ENCODE measurements around the gene SLAMF7. TPM values are rescaled to one million over a fixed set of nuclear protein-coding genes. Genes with fewer than 3 reads are reported as not detected.
"Not testable (repeated sequence)": the region's sequence is repeated elsewhere in the genome, so short reads cannot be mapped to it uniquely, and the experiment has no call there.

SLAMF7 gene
- total RNA-seq, 2 experiments from 2014 or later, result 12.8 to 13.4 TPM

DNA sequence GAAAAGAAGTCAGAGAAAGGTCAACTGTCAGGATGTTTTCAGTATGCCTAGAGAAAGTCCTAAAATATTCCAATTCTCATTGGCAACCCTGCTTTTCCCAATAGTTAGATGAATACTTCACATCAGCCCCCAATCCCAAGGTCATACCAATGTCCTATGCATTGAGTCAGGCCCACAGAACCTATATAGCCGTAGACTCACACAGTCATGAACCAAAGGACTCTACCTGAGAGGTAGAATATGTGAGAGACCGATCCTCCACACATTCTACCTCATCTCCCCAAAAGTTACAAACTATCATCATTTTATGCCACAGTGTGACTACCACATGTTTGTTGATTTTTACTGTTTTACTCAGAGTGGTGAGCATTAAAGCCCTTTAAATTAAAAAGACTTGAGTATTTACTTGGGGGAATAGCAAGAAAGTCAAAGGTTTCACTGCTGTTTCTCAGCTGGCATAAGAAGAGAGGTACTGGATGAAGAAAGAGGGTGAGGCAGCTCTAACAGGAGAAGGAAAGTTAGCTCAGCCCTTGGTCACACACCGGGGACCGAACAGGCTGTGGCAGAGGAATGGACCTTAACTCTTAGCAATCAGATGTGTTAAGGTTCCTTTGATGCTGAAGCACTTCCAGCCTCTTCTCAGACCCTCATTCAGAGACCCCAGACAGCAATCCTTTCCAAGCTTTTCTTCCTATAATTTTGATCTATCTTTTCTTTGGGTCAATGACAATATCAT, 28.4 kb upstream of the SLAMF7 start:
- no peaks in the 10 kb centered on the region for H3K9me3 Mint-ChIP-seq
- peaks cover 4% of the 10 kb centered on the region for H3K36me3 Mint-ChIP-seq (ENCODE audit: low read depth)
- no peaks in the 10 kb centered on the region for H3K27me3 Mint-ChIP-seq
- no peak overlapping the region for H3K4me3 Mint-ChIP-seq
- no peak for DNase-seq
- ChIA-PET POLR2A (no interaction called here), CTCF (interaction anchor here (1.0 to 2.0 kb wide), 4 partner anchors 12 to 67 kb away, joined by 3 to 5 read pairs (median 4); no protein-coding TSS in a partner anchor)
- H3K4me1 Mint-ChIP-seq, result peaks cover 37% of the 10 kb centered on the region
- no peak overlapping the region for H3K27ac Mint-ChIP-seq

DNA sequence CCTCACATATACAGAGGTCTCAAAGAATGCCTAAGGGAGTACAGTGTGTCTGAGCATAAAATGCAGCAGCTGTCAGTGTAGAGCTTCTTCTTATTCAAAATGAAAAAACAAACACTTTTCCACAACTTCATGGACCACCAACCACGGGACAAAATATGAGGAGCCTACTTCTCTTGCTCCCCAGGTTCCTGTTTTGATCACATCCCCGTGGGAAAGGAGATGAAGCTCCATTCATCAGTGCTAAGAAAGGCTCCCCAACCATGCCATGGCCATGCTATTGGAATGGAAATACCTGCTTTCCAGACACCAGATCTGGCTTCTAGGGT, 27.8 kb upstream of the SLAMF7 start:
- Mint-ChIP-seq H3K9me3 (no peaks in the 10 kb centered on the region), H3K27me3 (no peaks in the 10 kb centered on the region), H3K36me3 (ENCODE audit: low read depth) (no peaks in the 10 kb centered on the region), H3K4me1 (peaks cover 36% of the 10 kb centered on the region), H3K27ac (no peak overlapping the region), H3K4me3 (no peak overlapping the region)
- CTCF ChIA-PET, result interaction anchor here (0.9 to 2.7 kb wide), 7 partner anchors 12 to 283 kb away, joined by 3 to 12 read pairs (median 5); no protein-coding TSS in a partner anchor
- DNase-seq, result no peak
- POLR2A ChIA-PET, result no interaction called here

DNA sequence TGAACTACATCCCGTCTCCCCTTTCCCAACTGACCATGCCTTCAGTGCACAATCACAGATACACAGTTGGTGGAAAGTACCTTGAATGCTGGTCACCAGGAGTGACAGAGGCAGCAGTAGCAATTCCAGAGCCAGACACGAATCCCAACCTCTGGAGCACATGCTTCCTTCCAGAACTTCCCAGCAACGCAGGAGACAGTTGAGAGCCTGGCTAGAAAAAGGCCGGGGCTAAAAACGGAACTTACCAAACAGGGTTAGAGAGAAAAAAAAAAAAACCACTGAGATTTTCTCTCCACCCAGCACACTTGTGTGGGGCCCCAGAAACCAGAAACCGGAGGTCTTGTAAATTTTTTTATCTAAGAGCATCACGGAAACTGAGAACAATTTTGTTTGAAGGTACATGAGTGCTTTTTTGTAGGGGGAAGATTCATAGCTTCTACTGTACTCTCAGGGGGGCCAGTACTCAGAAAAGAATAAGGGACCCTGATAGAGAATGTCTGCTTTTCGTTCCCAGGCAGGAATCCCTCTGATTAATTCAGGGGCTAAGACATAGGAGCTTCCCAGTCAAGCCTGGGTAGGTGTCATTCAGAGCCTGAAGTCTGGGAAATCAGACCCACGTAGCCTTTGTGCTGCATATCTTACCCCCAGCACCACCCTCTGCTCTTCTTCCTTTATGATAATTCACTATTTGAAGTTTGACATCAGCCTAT, 27.3 kb upstream of the SLAMF7 start, which contains the start of gene CD48:
TSS of gene CD48 (minus strand) at position 221 of the 710 bp plus-strand sequence. CDS start at position 162, 59 bp downstream.
- CTCF ChIA-PET, result interaction anchor here (0.6 to 2.7 kb wide), 11 partner anchors 11 to 283 kb away, joined by 3 to 12 read pairs (median 4); no protein-coding TSS in a partner anchor
- H3K27ac Mint-ChIP-seq, result no peak within 1 kb of the TSS

DNA sequence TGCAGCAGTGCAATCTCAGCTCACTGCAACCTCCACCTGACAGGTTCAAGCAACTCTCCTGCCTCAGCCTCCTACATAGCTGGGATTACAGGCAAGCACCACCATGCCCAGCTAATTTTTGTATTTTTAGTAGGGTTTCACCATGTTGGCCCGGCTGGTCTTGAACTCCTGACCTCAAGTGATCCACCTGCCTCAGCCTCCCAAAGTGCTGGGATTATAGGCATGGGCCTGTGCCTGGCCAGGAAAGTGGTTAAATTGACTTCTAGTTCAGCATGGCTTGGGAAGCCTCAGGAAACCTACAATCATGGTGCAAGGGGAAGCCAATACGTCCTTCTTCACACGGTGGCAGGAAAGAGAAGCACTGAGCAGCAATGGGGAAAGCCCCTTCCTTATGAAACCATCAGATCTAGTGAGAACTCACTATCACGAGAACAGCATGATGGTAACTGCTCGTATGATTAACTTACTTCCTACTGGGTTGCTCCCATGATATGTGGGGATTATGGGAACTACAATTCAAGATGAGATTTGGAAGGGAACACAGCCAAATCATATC, 26.4 kb upstream of the SLAMF7 start:
- ChIA-PET CTCF (interaction anchor here (0.7 to 2.7 kb wide), 13 partner anchors 8 to 174 kb away, joined by 3 to 12 read pairs (median 3); no protein-coding TSS in a partner anchor), POLR2A (interaction anchor here (0.6 kb wide), 1 partner anchor 367 kb away, joined by 3 read pairs; no protein-coding TSS in a partner anchor)
- H3K27ac Mint-ChIP-seq; H3K27me3 Mint-ChIP-seq; H3K36me3 Mint-ChIP-seq (ENCODE audit: low read depth); H3K4me3 Mint-ChIP-seq; H3K9me3 Mint-ChIP-seq: not testable (repeated sequence)
- peaks cover 44% of the 10 kb centered on the region for H3K4me1 Mint-ChIP-seq
- DNase-seq, result peak; percentile 62

More for the DNA sequence above, 27.3 kb upstream of the SLAMF7 start, which contains the start of gene CD48:
- Mint-ChIP-seq H3K4me3 (no peak within 1 kb of the TSS), H3K9me3 (no peaks in the 10 kb centered on the region), H3K27me3 (no peaks in the 10 kb centered on the region), H3K4me1 (peaks cover 37% of the 10 kb centered on the region), H3K36me3 (ENCODE audit: low read depth) (no peaks in the 10 kb centered on the region)
- POLR2A ChIA-PET, result interaction anchor here (0.6 kb wide), 1 partner anchor 368 kb away, joined by 3 read pairs; no protein-coding TSS in a partner anchor
- peak; percentile 71 for DNase-seq

DNA sequence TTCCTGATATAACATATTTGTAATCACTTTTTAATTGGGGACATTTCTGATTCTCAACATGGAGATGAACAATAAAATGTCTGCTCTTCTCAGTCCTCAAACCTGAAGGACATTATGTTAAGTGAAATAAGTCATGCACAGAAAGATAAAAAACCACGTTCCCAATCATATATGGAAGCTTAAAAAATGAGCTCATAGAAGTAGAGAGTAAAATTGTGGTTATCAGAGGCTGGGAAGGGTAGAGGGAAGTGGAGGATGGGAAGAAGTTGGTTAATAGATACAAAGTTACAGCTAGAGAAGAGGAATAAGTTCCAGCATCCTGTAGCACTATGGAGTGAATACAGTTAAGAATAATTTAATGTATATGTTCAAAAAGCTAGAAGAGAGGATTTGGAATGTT, 25.9 kb upstream of the SLAMF7 start:
- Mint-ChIP-seq H3K27ac (no peak overlapping the region), H3K4me3 (no peak overlapping the region), H3K9me3 (no peaks in the 10 kb centered on the region), H3K4me1 (peaks cover 47% of the 10 kb centered on the region), H3K27me3 (no peaks in the 10 kb centered on the region), H3K36me3 (ENCODE audit: low read depth) (peaks cover 2% of the 10 kb centered on the region)
- no peak for DNase-seq
- ChIA-PET CTCF (interaction anchor here (0.7 to 2.7 kb wide), 11 partner anchors 8 to 90 kb away, joined by 3 to 12 read pairs (median 3); no protein-coding TSS in a partner anchor), POLR2A (no interaction called here)

DNA sequence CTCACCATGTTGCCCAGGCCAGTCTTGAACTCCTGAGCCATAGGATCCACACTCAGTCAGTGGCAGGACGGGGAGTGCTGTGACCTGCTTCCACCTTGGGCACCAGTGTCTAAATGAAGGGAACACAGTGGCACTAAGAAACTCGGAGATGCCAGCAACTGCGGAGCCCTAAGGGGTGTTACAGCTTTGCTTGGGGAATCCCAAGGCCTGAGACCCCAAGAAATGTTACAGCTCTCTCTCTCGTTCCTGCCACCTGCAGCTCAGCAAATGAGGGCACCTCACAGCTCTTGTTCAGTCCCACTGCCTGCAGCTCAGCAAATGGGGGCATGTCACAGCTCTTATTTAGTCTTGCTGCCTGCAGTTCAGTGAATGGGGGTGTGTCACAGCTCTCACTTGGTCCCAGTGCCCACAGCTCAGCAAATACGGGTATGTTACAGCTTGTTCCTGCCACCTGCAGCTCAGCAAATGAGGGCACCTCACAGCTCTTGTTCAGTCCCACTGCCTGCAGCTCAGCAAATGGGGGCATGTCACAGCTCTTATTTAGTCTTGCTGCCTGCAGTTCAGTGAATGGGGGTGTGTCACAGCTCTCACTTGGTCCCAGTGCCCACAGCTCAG, 24.9 kb upstream of the SLAMF7 start:
- POLR2A ChIA-PET; H3K9me3 Mint-ChIP-seq; H3K36me3 Mint-ChIP-seq (ENCODE audit: low read depth); H3K27ac Mint-ChIP-seq; H3K4me3 Mint-ChIP-seq; H3K27me3 Mint-ChIP-seq; DNase-seq: not testable (repeated sequence)
- H3K4me1 Mint-ChIP-seq, result peaks cover 51% of the 10 kb centered on the region
- CTCF ChIA-PET, result interaction anchor here (0.8 to 2.9 kb wide), 6 partner anchors 7 to 54 kb away, joined by 3 to 12 read pairs (median 6); no protein-coding TSS in a partner anchor

DNA sequence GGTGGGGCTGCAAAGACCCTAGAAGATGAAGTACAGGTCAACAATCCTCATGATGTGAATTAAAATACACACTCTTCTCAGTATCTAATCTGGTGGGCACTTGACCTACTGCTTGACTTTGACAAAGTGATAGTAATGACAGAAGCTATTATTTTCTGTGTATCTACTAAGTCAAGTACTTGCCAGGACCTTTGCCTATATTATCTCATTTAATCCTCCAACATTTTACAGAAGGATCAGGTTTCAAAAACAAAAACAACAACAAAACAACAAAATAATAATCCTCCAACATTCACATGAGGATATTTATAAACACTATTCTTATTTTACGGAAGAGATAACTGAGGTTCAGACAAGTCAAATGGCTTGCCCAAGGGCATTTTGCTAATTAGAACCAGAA, 23.0 kb upstream of the SLAMF7 start:
- H3K9me3 Mint-ChIP-seq, result no peaks in the 10 kb centered on the region
- CTCF ChIA-PET, result interaction anchor here (0.6 to 2.9 kb wide), 10 partner anchors 9 to 890 kb away, joined by 3 to 12 read pairs (median 4); no protein-coding TSS in a partner anchor
- no peaks in the 10 kb centered on the region for H3K27me3 Mint-ChIP-seq
- H3K4me3 Mint-ChIP-seq, result no peak overlapping the region
- DNase-seq, result no peak
- POLR2A ChIA-PET, result interaction anchor here (0.5 to 0.6 kb wide), 2 partner anchors 33 to 77 kb away, joined by 5 to 7 read pairs; no protein-coding TSS in a partner anchor
- H3K36me3 Mint-ChIP-seq (ENCODE audit: low read depth), result peaks cover 5% of the 10 kb centered on the region
- H3K4me1 Mint-ChIP-seq, result peaks cover 62% of the 10 kb centered on the region
- no peak overlapping the region for H3K27ac Mint-ChIP-seq

DNA sequence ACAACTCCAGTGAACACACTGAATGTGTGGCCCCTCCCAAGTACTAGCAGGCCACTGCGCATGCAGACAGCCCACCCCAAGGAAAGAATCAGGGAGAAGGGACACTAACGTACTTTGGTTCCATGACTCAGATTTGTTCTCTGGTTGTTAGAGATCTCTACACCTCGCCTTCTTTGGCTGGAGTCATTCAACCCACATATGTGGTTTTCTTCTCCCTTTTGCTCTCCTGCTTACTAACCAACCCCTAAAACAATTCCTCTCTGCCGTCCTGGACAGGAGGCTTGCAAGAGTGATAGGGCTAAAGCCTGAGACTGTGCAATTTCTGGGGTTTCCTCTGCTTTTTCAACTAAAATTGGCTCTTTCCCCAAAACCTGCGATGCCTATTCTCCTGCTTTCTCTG, 21.7 kb upstream of the SLAMF7 start:
- H3K27me3 Mint-ChIP-seq, result no peaks in the 10 kb centered on the region
- H3K27ac Mint-ChIP-seq, result no peak overlapping the region
- H3K4me1 Mint-ChIP-seq, result peaks cover 60% of the 10 kb centered on the region
- no peak for DNase-seq
- POLR2A ChIA-PET, result no interaction called here
- no peak overlapping the region for H3K4me3 Mint-ChIP-seq
- H3K9me3 Mint-ChIP-seq, result no peaks in the 10 kb centered on the region
- CTCF ChIA-PET, result interaction anchor here (1.5 kb wide), 1 partner anchor 9 kb away, joined by 4 read pairs; no protein-coding TSS in a partner anchor
- peaks cover 5% of the 10 kb centered on the region for H3K36me3 Mint-ChIP-seq (ENCODE audit: low read depth)

DNA sequence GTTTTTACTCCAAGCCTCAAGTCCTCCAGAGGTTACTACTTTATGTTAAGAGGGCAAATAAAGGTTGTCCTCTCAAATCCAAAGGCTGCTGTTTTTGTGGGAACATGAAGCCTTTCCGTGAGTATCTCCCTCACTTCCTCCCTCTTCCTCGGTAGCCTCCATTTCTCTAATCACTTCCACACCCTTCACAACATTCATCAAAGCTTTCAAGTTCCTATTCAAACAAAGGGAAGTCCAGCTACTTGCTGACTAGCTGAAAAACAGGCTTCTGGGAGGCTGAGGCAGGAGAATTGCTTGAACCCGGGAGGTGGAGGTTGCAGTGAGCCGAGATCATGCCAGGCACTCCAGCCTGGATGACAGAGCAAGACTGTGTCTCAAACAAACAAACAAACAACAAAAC, 20.8 kb upstream of the SLAMF7 start:
- ChIA-PET CTCF (interaction anchor here (0.6 to 1.5 kb wide), 3 partner anchors 9 to 51 kb away, joined by 3 to 4 read pairs (median 4); no protein-coding TSS in a partner anchor), POLR2A (no interaction called here)
- Mint-ChIP-seq H3K27ac (no peak overlapping the region), H3K27me3 (no peaks in the 10 kb centered on the region), H3K4me1 (peaks cover 60% of the 10 kb centered on the region), H3K9me3 (no peaks in the 10 kb centered on the region), H3K4me3 (no peak overlapping the region), H3K36me3 (ENCODE audit: low read depth) (peaks cover 5% of the 10 kb centered on the region)
- no peak for DNase-seq

DNA sequence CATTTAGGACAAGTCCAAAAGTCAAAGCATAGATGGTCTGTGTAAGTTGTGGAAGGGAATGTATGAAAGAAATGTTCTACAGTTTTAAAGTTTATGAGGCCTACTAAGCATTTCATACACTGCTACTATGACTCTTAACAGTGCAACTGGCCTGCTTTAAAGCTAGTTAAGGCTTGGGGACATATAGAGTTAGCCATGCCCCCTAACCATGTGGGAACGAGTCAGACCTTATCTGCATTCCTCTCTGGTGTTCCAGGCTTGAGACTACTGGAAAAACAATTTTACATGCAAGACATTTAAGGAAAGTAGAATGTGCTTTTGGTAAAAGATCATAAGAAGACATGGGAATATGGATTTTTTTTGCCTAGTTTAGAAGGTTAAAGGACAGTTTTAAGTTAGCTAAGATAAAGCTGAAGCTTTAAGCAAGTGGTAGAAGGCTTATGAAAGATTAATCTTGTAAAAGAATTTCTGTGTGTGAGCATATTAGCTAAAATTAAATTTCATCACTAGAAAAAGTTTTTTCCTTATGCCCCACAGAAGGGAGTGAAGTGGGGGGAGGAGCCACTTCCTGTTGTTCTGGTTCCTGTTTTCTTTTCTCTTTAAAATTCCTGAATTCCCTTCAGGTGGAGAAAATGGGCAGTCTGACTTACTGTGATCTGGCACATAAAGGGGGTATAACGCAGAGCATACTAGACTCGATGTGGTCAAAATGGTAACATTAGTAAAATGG, 18.5 kb upstream of the SLAMF7 start:
- CTCF ChIA-PET, result interaction anchor here (0.6 to 2.2 kb wide), 2 partner anchors 39 to 1794 kb away, joined by 4 to 7 read pairs; no protein-coding TSS in a partner anchor
- H3K4me1 Mint-ChIP-seq, result peaks cover 54% of the 10 kb centered on the region
- no peak overlapping the region for H3K4me3 Mint-ChIP-seq
- no peaks in the 10 kb centered on the region for H3K9me3 Mint-ChIP-seq
- POLR2A ChIA-PET, result no interaction called here
- H3K27me3 Mint-ChIP-seq, result no peaks in the 10 kb centered on the region
- peaks cover 5% of the 10 kb centered on the region for H3K36me3 Mint-ChIP-seq (ENCODE audit: low read depth)
- DNase-seq, result no peak
- no peak overlapping the region for H3K27ac Mint-ChIP-seq

DNA sequence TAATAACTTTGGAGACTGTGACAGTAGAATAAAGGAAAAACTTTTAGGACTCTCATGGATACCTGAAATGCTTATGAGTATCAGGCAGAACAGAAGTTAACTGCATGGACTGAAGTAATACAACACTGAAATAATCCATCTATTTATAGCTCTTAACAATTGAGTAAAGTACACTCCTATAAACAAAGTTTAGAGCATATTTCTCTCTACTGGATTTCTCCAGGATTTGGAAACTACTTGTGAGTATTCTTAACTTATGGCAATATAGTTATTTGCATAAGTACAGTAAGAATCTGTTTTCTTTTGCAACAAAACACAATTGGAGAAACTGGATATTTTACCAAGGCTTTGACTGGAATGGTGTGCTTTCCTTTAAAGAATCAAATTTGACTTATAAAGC, 17.6 kb upstream of the SLAMF7 start:
- H3K36me3 Mint-ChIP-seq (ENCODE audit: low read depth), result peaks cover 5% of the 10 kb centered on the region
- H3K27me3 Mint-ChIP-seq, result no peaks in the 10 kb centered on the region
- H3K27ac Mint-ChIP-seq, result no peak overlapping the region
- no peaks in the 10 kb centered on the region for H3K9me3 Mint-ChIP-seq
- peaks cover 48% of the 10 kb centered on the region for H3K4me1 Mint-ChIP-seq
- no peak for DNase-seq
- POLR2A ChIA-PET, result interaction anchor here (0.7 kb wide), 1 partner anchor 30 kb away, joined by 3 read pairs; no protein-coding TSS in a partner anchor
- CTCF ChIA-PET, result interaction anchor here (1.4 to 9.6 kb wide), 2 partner anchors 39 to 46 kb away, joined by 3 to 102 read pairs; no protein-coding TSS in a partner anchor
- no peak overlapping the region for H3K4me3 Mint-ChIP-seq

Data from activated CD4-positive, alpha-beta T cell treated with anti-CD3 and anti-CD28 coated beads, Interleukin-2, amount 10 ng/mL, durations not matched to agents 7 days and 5 days (primary cell).